OCI-LY7 (cell line): Measurements from ENCODE around the gene SLC30A7. TPM values are rescaled to one million over a fixed set of nuclear protein-coding genes. Genes with fewer than 3 reads are reported as not detected.

Experiments
- BruUV-seq: library from RNA; stranded (reverse); fragments of 400-500 nt; replicated peaks from 2 replicates; lab custom pipeline; 2021; lab: Mats Ljungman, UMichigan
- CTCF ChIA-PET: fragments of 300-600 bp; sonication (Branson Sonifier 250); formaldehyde crosslinking; loops from one replicate; lab custom pipeline; 2022; ENCODE audit warnings: antibody characterized with exemption; ENCODE audit not compliant: unreplicated experiment; lab: Charles Lee
- POLR2A ChIA-PET: fragments of 300-600 bp; sonication (Branson Sonifier 250); formaldehyde crosslinking; loops from one replicate; lab custom pipeline; 2022; ENCODE audit warnings: antibody characterized with exemption; lab: Charles Lee
- DNase-seq: peaks from one replicate; pipeline ENCODE4 v3.0.0-alpha.2; 2015; ENCODE audit warnings: low spot score
- H2AFZ ChIP-seq: fragments of 200-600 bp; sonication (generic), shearing (Covaris generic); 2 replicates; pipeline ENCODE4 v1.6.1; 2014; ENCODE audit warnings: mild to moderate bottlenecking, antibody characterized with exemption, low read length, moderate library complexity
- H3K27ac ChIP-seq: fragments of 200-600 bp; sonication (generic); 2 replicates; pipeline ENCODE4 v1.5.1; 2014; ENCODE audit warnings: mixed run types, low read depth, mild to moderate bottlenecking, moderate library complexity, low read length, inconsistent platforms; ENCODE audit not compliant: poor library complexity, severe bottlenecking
- H3K36me3 ChIP-seq: fragments of 200-600 bp; sonication (generic); 2 replicates; pipeline ENCODE4 v1.6.1; 2014; ENCODE audit warnings: mild to moderate bottlenecking, antibody characterized with exemption, low read length, moderate library complexity, mixed read lengths; ENCODE audit not compliant: insufficient read depth
- H3K4me1 ChIP-seq: fragments of 200-600 bp; sonication (generic); 2 replicates; pipeline ENCODE4 v1.5.1; 2014; ENCODE audit warnings: mild to moderate bottlenecking, low read length; ENCODE audit not compliant: insufficient read depth, poor library complexity, severe bottlenecking
- H3K4me2 ChIP-seq: fragments of 200-600 bp; sonication (generic); 2 replicates; pipeline ENCODE4 v1.6.1; 2014; ENCODE audit warnings: mild to moderate bottlenecking, low read length
- H3K4me3 ChIP-seq: fragments of 200-600 bp; sonication (generic); 2 replicates; pipeline ENCODE4 v1.5.1; 2014; ENCODE audit warnings: mild to moderate bottlenecking, low read depth, low read length; ENCODE audit not compliant: poor library complexity, severe bottlenecking
- H3K79me2 ChIP-seq: fragments of 200-600 bp; sonication (generic); 2 replicates; pipeline ENCODE4 v1.6.1; 2016; ENCODE audit warnings: low read depth, mild to moderate bottlenecking, low read length, moderate library complexity, mixed read lengths; ENCODE audit not compliant: insufficient read depth
- H3K9me2 ChIP-seq: fragments of 200-600 bp; sonication (generic); 2 replicates; pipeline ENCODE4 v1.6.1; 2016; ENCODE audit warnings: mild to moderate bottlenecking, low read length, mixed read lengths; ENCODE audit not compliant: insufficient read depth
- H3K9me3 ChIP-seq: fragments of 200-600 bp; sonication (generic); 2 replicates; pipeline ENCODE4 v1.6.1; 2014; ENCODE audit warnings: mild to moderate bottlenecking, mixed run types, low read length, mixed read lengths
- H4K20me1 ChIP-seq: fragments of 200-600 bp; sonication (generic); 2 replicates; pipeline ENCODE4 v1.6.1; 2014; ENCODE audit warnings: mild to moderate bottlenecking, antibody characterized with exemption, low read length, moderate library complexity, mixed read lengths; ENCODE audit not compliant: insufficient read depth
- CTCF ChIP-seq: fragments of 200-600 bp; sonication (generic); conservative IDR thresholded peaks from 2 replicates; pipeline ENCODE4 v1.5.1; 2014; ENCODE audit warnings: mild to moderate bottlenecking, antibody characterized with exemption, low read length, moderate library complexity, mixed read lengths
- EZH2phosphoT487 ChIP-seq: fragments of 200-600 bp; sonication (generic); IDR thresholded peaks from 2 replicates; pipeline ENCODE4 v1.6.1; 2018; ENCODE audit warnings: low read depth, borderline replicate concordance, mild to moderate bottlenecking, mixed run types, antibody characterized with exemption, low read length, moderate library complexity, mixed read lengths
- intact Hi-C: fragments of 100-400 bp; cut with micrococcal nuclease; formaldehyde crosslinking; loops from one replicate; pipeline ENCODE4 v1.10.0; 2022; ENCODE audit not compliant: unreplicated experiment
- total RNA-seq, 2 experiments: library from RNA; depleted of rRNA in 1 of 2; stranded (reverse); fragments of >200 nt in 1 of 2; shearing (Covaris generic) in 1 of 2; gene quantifications; 2 replicates each; pipeline ENCODE4 v1.2.3, GENCODE V29; 2014 to 2022

SLC30A7 gene
- total RNA-seq, 2 experiments from 2014 or later = 8.6 to 15.3 TPM

DNA sequence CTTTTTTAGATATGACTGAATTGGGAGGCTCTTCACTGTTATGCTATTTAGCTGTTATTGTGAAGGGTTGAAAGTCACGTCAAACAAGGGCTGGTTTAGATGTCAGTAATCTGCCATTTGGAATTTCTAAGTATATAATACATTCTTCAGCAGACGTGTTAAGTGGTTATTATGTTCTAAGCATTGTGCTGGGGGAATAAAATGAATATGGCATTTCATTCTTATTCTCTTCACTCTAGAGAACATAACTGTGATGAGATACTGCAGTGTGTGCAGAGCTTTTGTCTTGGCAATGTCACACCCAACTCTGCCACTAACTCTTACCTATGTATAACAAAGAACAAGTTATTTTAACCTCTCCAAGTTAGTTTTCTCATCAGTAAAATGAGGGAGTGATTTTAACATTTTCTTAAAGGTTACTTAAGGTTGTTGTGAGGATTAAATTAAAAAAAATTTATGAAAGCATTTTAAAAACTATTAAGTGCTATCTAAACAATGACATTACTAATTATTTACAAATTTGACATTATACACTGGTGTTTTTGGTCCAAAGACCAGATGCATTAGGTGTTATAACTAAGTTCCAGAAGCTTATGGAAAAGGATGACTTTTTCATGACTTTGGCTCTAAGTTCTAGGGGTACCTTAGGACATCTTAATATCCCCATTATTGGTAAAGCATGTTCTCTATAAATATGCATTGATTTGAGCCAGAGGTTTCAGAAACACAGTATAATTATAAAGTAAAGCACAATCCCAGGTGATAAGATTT is 58.3 kb downstream of the SLC30A7 start:
- no peaks in the 10 kb centered on the region for H3K79me2 ChIP-seq
- H3K4me3 ChIP-seq = no peak overlapping the region
- DNase-seq = no peak
- H3K4me1 ChIP-seq = peaks cover 11% of the 10 kb centered on the region
- ChIA-PET POLR2A (interaction anchor here (1.7 kb wide), 1 partner anchor 8 kb away, joined by 5 read pairs; no protein-coding TSS in a partner anchor), CTCF (no interaction called here)
- no peak overlapping the region for H2AFZ ChIP-seq
- no peak for TF ChIP-seq CTCF
- TF ChIP-seq EZH2phosphoT487 = no peak
- no peak overlapping the region for H3K27ac ChIP-seq
- H4K20me1 ChIP-seq = no peaks in the 10 kb centered on the region
- H3K4me2 ChIP-seq = no peak overlapping the region
- BruUV-seq = no TSS peak
- peaks cover 24% of the 10 kb centered on the region for H3K36me3 ChIP-seq
- H3K9me3 ChIP-seq = no peaks in the 10 kb centered on the region
- intact Hi-C loops = no loop called here
- no peaks in the 10 kb centered on the region for H3K9me2 ChIP-seq

DNA sequence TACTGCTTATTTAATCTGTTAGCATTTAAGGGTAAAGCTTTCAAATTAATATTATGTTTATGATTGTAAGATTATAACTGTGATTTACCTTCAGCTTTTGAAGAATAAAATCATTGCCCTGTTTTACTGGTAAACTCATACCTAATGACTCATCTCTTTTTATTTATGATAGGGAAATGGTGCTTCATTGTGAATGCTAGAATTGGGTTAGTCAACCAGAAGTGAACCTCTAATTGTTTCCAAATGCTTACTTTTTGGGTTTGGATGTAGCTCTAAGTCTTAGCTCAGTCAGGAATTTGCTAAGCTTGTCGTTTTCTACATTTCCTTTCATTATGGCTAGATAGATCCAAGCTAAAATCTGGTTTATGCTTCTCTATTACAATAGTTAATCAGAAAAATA is 59.4 kb downstream of the SLC30A7 start:
- H3K9me3 ChIP-seq = no peaks in the 10 kb centered on the region
- BruUV-seq = no TSS peak
- no peak overlapping the region for H3K4me3 ChIP-seq
- H3K4me1 ChIP-seq = peaks cover 3% of the 10 kb centered on the region
- intact Hi-C loops = no loop called here
- H3K79me2 ChIP-seq = no peaks in the 10 kb centered on the region
- no peak overlapping the region for H2AFZ ChIP-seq
- no peak for TF ChIP-seq EZH2phosphoT487
- no peak for TF ChIP-seq CTCF
- DNase-seq = no peak
- ChIA-PET CTCF (no interaction called here), POLR2A (interaction anchor here (0.7 to 1.7 kb wide), 5 partner anchors 9 to 69 kb away, joined by 3 to 5 read pairs (median 4); no protein-coding TSS in a partner anchor)
- no peaks in the 10 kb centered on the region for H3K9me2 ChIP-seq
- peaks cover 17% of the 10 kb centered on the region for H3K36me3 ChIP-seq
- no peaks in the 10 kb centered on the region for H4K20me1 ChIP-seq
- no peak overlapping the region for H3K27ac ChIP-seq
- no peak overlapping the region for H3K4me2 ChIP-seq
